Thymus (tissue), 11 donors: ENCODE data around the gene EPHA8. TPM values are rescaled to one million over a fixed set of nuclear protein-coding genes. Genes with fewer than 3 reads are reported as not detected.

Source experiments
- DNase-seq, 9 donors: peaks; one replicate each; pipeline ENCODE4 v3.0.0-alpha.2; 2013; ENCODE audit warnings: low spot score in 9 of 9, low read depth in 6 of 9, missing footprints in 1 of 9
- H3K27ac ChIP-seq, 2 donors: one replicate each; pipeline ENCODE4 v1.5.1; 2013; ENCODE audit warnings: control low read depth in 1 of 2, low read depth in 1 of 2, low read length in 1 of 2, mild to moderate bottlenecking in 1 of 2, moderate library complexity in 1 of 2
- H3K27me3 ChIP-seq, 2 donors: one replicate each; pipeline ENCODE4 v1.5.1; 2013; ENCODE audit warnings: low read length in 1 of 2; ENCODE audit not compliant: control insufficient read depth in 2 of 2, insufficient read depth in 1 of 2
- H3K36me3 ChIP-seq, 2 donors: one replicate each; pipeline ENCODE4 v1.5.1; 2013; ENCODE audit warnings: low read length in 1 of 2, mild to moderate bottlenecking in 1 of 2, moderate library complexity in 1 of 2; ENCODE audit not compliant: control insufficient read depth in 2 of 2, insufficient read depth in 2 of 2
- H3K4me1 ChIP-seq, 2 donors: one replicate each; pipeline ENCODE4 v1.5.1; 2013; ENCODE audit warnings: low read length in 2 of 2; ENCODE audit not compliant: control insufficient read depth in 2 of 2, insufficient read depth in 2 of 2
- H3K4me3 ChIP-seq, 2 donors: one replicate each; pipeline ENCODE4 v1.5.1; 2013; ENCODE audit warnings: low read length in 2 of 2, control low read depth in 1 of 2, mild to moderate bottlenecking in 1 of 2
- H3K9me3 ChIP-seq, 2 donors: one replicate each; pipeline ENCODE4 v1.5.1; 2013; ENCODE audit warnings: low read length in 1 of 2, mild to moderate bottlenecking in 1 of 2; ENCODE audit not compliant: control insufficient read depth in 2 of 2, insufficient read depth in 1 of 2
- WGBS: extraction: QIAGEN DNeasy Blood & Tissue Kit; methylation state at CpG from one replicate; pipeline ENCODE4 v1.1.7; 2013; 5-methylcytosine and 5-hydroxymethylcytosine counted together
- polyA plus RNA-seq: library from polyadenylated mRNA; stranded (reverse); fragments of 200-250 nt; gene quantifications from one replicate; pipeline ENCODE4 v1.2.3, GENCODE V29; 2013
- total RNA-seq: library from RNA; stranded (reverse); fragments of 120-200 nt; gene quantifications from one replicate; pipeline ENCODE4 v1.2.4, GENCODE V29; 2013
- donor health status: healthy.

Gene EPHA8
- total and polyA plus RNA-seq, 2 donors, result 0.05 TPM; not detected in 1

DNA sequence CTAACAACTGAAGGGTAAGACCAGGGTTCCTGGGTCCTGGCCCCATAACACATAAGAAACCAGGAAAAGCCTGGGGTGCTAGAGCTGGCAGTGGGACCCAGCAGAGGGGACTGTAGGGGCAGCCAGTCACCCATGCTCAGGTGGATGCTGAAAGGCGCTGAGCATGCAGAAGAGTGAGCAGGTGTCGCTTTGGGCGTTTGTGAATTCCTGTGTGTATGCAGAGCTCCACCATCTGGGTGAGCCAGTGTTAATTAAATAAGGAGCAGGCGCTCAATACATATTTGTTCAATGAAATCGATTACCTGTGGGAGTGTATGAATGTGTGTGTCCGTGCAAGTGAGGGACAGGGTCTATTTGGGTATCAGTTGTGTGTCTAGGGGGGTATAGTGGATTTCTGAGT, 73.6 kb downstream of the EPHA8 start:
- no peak for DNase-seq
- H3K4me3 ChIP-seq, result no peak overlapping the region
- H3K27ac ChIP-seq, result no peak overlapping the region
- no peaks in the 10 kb centered on the region for H3K4me1 ChIP-seq
- no peaks in the 10 kb centered on the region for H3K36me3 ChIP-seq
- H3K27me3 ChIP-seq, result peaks cover 0 to 7% of the 10 kb centered on the region in 2 donors
- 85% methylated on average over 6 of the region's 6 CpGs for WGBS
- H3K9me3 ChIP-seq, result no peaks in the 10 kb centered on the region

DNA sequence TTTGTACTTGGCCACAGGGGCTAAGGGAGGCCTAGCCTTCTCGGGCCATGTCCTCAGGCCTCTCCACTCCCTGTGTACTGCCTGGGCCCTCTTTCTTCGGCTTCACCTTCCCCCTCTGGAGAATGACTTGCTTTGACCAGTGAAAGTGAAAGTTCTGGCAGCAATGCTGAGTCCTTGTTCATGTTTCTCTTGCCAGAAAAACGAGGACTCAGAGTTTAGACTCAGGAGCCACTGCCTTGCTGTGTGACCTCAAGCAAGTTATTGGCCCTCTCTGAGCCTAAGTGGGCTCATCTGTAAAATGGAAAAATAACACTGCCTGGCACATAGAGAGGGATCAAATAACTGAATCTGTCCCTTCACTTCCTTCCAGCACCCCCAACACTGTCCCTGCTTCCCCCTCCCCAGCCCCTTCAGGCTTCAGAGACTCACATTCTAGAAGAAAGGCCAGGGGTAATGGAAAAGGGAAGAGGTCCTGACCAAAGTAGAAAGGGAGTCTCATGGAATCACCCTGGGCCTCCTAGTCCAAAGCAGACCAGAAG, 74.7 kb downstream of the EPHA8 start:
- H3K4me3 ChIP-seq, result no peak overlapping the region
- H3K4me1 ChIP-seq, result no peaks in the 10 kb centered on the region
- peaks cover 0 to 7% of the 10 kb centered on the region in 2 donors for H3K27me3 ChIP-seq
- no peaks in the 10 kb centered on the region for H3K36me3 ChIP-seq
- no peaks in the 10 kb centered on the region for H3K9me3 ChIP-seq
- H3K27ac ChIP-seq, result no peak overlapping the region
- 70% methylated on average over 3 of the region's 3 CpGs for WGBS
- DNase-seq, result no peak

DNA sequence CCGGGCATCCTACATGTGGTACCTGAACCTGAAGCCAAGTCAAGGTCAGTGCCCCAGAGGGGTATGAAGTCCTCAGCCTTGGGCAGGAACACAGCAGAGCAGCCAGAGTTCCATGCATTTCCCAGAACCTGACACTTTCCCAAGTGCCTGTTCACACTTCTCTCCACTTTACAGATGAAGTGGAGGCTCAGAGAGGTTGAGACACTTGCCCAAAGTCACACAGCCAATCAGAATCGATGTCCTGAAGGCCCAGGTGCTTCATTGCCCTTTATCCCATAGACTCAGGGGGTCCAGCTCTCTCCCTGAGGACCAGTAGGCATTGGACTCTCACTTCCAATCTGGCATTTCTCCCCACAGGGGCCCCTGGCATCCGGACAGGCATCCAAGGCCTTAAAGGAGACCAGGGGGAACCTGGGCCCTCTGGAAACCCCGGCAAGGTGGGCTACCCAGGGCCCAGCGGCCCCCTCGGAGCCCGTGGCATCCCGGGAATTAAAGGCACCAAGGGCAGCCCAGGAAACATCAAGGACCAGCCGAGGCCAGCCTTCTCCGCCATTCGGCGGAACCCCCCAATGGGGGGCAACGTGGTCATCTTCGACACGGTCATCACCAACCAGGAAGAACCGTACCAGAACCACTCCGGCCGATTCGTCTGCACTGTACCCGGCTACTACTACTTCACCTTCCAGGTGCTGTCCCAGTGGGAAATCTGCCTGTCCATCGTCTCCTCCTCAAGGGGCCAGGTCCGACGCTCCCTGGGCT, 75.4 kb downstream of the EPHA8 start:
- no peak overlapping the region for H3K27ac ChIP-seq
- WGBS, result 90% methylated on average over 23 of the region's 23 CpGs
- no peaks in the 10 kb centered on the region for H3K9me3 ChIP-seq
- H3K4me1 ChIP-seq, result no peaks in the 10 kb centered on the region
- no peaks in the 10 kb centered on the region for H3K36me3 ChIP-seq
- peaks cover 0 to 7% of the 10 kb centered on the region in 2 donors for H3K27me3 ChIP-seq
- no peak for DNase-seq
- H3K4me3 ChIP-seq, result no peak overlapping the region

DNA sequence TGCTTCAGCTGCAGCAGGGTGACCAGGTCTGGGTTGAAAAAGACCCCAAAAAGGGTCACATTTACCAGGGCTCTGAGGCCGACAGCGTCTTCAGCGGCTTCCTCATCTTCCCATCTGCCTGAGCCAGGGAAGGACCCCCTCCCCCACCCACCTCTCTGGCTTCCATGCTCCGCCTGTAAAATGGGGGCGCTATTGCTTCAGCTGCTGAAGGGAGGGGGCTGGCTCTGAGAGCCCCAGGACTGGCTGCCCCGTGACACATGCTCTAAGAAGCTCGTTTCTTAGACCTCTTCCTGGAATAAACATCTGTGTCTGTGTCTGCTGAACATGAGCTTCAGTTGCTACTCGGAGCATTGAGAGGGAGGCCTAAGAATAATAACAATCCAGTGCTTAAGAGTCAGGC, 76.0 kb downstream of the EPHA8 start:
- Histone ChIP-seq H3K27me3 (peaks cover 0 to 7% of the 10 kb centered on the region in 2 donors), H3K4me1 (no peaks in the 10 kb centered on the region), H3K4me3 (no peak overlapping the region), H3K9me3 (no peaks in the 10 kb centered on the region), H3K36me3 (no peaks in the 10 kb centered on the region), H3K27ac (no peak overlapping the region)
- 29% methylated on average over 8 of the region's 8 CpGs for WGBS
- no peak for DNase-seq

DNA sequence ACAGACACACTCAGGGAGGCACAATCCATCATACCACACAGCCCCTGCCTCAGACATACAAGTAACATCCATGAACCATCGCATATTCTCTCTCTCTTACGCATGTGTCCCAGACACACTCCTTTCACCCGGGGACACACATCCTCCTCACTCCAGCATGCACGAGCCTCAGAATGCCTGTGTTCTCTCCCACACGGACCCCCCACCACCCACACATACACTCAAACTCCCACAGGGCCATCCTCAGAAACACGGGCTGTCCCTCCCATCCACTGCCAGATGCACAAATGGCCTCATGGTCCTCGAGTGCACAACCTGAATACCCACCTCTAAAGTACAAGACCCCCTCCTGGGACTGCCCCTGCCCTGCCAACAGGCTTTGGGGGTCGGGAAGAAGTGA, 78.0 kb downstream of the EPHA8 start:
- Histone ChIP-seq H3K4me1 (no peaks in the 10 kb centered on the region), H3K27ac (no peak overlapping the region), H3K27me3 (peaks cover 0 to 7% of the 10 kb centered on the region in 2 donors), H3K9me3 (no peaks in the 10 kb centered on the region), H3K36me3 (no peaks in the 10 kb centered on the region), H3K4me3 (no peak overlapping the region)
- no peak for DNase-seq
- 79% methylated on average over 8 of the region's 8 CpGs for WGBS

DNA sequence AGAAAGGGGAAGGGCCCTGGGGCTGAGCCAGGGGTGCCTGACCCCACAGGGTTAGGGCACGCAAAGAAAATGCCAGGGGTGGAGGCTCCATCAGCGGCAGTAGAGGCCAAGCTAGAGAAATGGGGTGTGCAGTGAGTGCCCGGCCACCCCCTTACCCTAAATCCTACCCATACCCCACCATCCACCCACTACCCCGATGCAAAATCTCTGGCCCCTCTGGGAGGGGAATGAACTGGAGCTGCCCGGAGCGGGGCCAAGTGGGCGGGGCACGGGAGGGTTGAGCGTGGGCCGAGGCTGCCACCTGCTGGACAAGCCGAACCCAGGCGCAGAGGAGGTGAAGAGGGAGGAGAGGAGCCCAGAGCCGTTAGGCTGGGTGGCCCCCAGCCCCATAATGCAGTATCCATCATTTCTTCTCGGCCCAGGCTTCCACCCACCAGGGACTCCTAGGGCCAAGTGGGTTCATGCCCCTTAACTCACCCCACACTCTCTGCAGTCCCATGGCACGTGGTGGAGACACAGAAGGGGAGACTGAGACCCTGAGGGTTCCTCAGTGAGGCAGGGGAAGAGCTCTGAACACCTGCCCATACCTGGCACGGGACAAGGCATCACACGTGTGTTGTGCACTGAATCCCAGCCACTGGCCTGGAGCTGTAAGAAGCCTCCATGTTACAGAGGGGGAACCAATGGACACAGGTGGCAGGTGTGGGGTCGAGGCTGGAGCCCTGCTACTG, 78.8 kb downstream of the EPHA8 start:
- peak in 6 of 9 donors; percentile 6 to 61 (median 40) for DNase-seq
- H3K36me3 ChIP-seq, result no peaks in the 10 kb centered on the region
- no peak overlapping the region for H3K27ac ChIP-seq
- H3K4me3 ChIP-seq, result no peak overlapping the region
- H3K4me1 ChIP-seq, result no peaks in the 10 kb centered on the region
- peaks cover 0 to 7% of the 10 kb centered on the region in 2 donors for H3K27me3 ChIP-seq
- WGBS, result 19% methylated on average over 18 of the region's 18 CpGs
- no peaks in the 10 kb centered on the region for H3K9me3 ChIP-seq

DNA sequence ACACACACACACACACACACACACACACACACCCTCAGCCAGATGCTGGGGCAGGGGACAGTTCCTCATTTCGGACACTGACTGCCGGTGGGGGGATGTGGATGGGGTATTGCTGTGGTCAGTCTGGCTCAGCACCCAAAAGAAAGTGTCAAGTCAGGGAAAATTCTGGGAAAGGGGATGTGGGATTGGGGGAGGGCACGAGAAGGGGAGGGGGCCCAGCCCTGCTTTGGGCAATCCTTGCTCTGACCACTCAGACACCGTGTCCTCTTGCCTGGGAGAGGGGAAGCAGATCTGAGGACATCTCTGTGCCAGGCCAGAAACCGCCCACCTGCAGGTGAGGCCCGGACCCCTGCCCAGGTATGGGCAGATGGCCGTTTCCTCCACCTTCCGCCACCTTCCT, 80.1 kb downstream of the EPHA8 start, which contains the start of gene C1QC:
TSS of gene C1QC (plus strand) at position 253 of the 400 bp plus-strand sequence. CDS start 391 bp downstream, outside the sequence.
- Histone ChIP-seq H3K27ac (no peak within 1 kb of the TSS), H3K27me3 (peaks cover 0 to 7% of the 10 kb centered on the region in 2 donors), H3K36me3 (no peaks in the 10 kb centered on the region), H3K4me1 (no peaks in the 10 kb centered on the region), H3K9me3 (no peaks in the 10 kb centered on the region), H3K4me3 (no peak within 1 kb of the TSS)
- WGBS, result 74% methylated on average over 8 of the region's 8 CpGs
- DNase-seq, result no peak

DNA sequence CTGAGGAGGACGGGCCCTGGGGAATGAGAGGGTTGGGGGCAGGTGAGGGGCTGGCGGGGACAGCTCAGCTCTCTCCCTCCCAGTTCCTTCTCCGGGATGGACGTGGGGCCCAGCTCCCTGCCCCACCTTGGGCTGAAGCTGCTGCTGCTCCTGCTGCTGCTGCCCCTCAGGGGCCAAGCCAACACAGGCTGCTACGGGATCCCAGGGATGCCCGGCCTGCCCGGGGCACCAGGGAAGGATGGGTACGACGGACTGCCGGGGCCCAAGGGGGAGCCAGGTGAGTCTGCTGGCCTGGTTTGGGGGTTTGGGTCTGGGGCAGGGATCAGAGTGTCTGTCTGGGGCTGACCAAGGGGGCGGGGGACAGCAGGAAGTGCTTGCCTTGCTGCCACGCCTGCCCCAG, 80.6 kb downstream of the EPHA8 start:
- Histone ChIP-seq H3K4me3 (no peak overlapping the region), H3K9me3 (no peaks in the 10 kb centered on the region), H3K27ac (no peak overlapping the region), H3K4me1 (no peaks in the 10 kb centered on the region), H3K27me3 (peaks cover 0 to 7% of the 10 kb centered on the region in 2 donors), H3K36me3 (no peaks in the 10 kb centered on the region)
- WGBS, result 90% methylated on average over 12 of the region's 12 CpGs
- no peak for DNase-seq

DNA sequence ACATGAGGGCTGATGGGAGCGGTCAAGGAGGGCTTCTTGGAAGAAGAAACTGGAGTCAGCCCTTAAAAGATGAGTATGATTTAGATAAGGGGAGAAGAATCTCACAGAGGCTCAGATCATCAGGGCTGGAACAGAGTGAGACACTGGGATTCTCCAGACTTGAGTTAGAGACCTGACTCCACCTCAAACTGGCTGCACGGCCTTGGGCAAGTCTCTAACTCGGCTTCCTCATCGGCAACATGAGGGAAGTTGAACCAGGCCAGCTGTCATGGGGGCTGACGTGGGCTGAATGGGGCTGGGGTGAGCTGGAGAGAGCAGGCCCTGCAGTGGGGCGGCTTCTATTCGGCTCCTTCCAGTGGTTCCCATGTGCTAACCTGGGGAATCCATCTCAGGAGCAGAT, 82.6 kb downstream of the EPHA8 start:
- Histone ChIP-seq H3K4me1 (no peaks in the 10 kb centered on the region), H3K9me3 (no peaks in the 10 kb centered on the region), H3K36me3 (no peaks in the 10 kb centered on the region), H3K27ac (no peak overlapping the region), H3K27me3 (peaks cover 0 to 3% of the 10 kb centered on the region in 2 donors), H3K4me3 (no peak overlapping the region)
- no peak for DNase-seq
- WGBS, result 81% methylated on average over 7 of the region's 7 CpGs
